Sigmoid colon (tissue), 7 donors: Measurements from ENCODE around the gene FAM168B. TPM values are rescaled to one million over a fixed set of nuclear protein-coding genes. Genes with fewer than 3 reads are reported as not detected.
A peak's percentile ranks its signal among the peaks of the same experiment; 100 is the strongest.

Experiments
- DNase-seq: peaks from one replicate; pipeline ENCODE4 v3.0.0-alpha.2; 2019
- H3K27ac ChIP-seq, 4 donors: fragments of 200-600 bp; sonication (generic); one replicate each; pipeline ENCODE4 v1.5.1; 2016 to 2019; ENCODE audit warnings: mild to moderate bottlenecking in 1 of 4
- H3K27me3 ChIP-seq, 3 donors: fragments of 200-600 bp; sonication (generic); one replicate each; pipeline ENCODE4 v1.5.1; 2019; ENCODE audit warnings: mild to moderate bottlenecking in 1 of 3
- H3K36me3 ChIP-seq, 4 donors: fragments of 200-600 bp; sonication (generic); one replicate each; pipeline ENCODE4 v1.5.1; 2016 to 2019
- H3K4me1 ChIP-seq, 4 donors: fragments of 200-600 bp; sonication (generic); one replicate each; pipeline ENCODE4 v1.5.1; 2017 to 2019
- H3K4me3 ChIP-seq, 4 donors: fragments of 200-600 bp; sonication (generic); one replicate each; pipeline ENCODE4 v1.5.1; 2017 to 2019; ENCODE audit warnings: mild to moderate bottlenecking in 2 of 4, moderate library complexity in 1 of 4
- H3K9me3 ChIP-seq, 4 donors: fragments of 200-600 bp in 3 of 4; sonication (generic) in 3 of 4; one replicate each; pipeline versions ENCODE4 v1.5.1 to v1.6.1; 2013 to 2019
- CTCF ChIP-seq, 4 experiments: fragments of 450-650 bp in 3 of 4; fragments of 200-600 bp in 1 of 4; IDR thresholded peaks; one replicate each; pipeline ENCODE4 v1.5.1; 2016 to 2019; ENCODE audit warnings: antibody characterized with exemption in 4 of 4, mild to moderate bottlenecking in 3 of 4, moderate library complexity in 2 of 4
- EP300 ChIP-seq, 4 donors: sonication (generic); formaldehyde crosslinking; IDR thresholded peaks; one replicate each; pipeline ENCODE4 v1.6.1; 2017; ENCODE audit warnings: antibody characterized with exemption in 4 of 4
- POLR2A ChIP-seq, 2 donors: fragments of 450-650 bp; IDR thresholded peaks; one replicate each; pipeline ENCODE4 v1.6.1; 2016; ENCODE audit warnings: antibody characterized with exemption in 2 of 2, mild to moderate bottlenecking in 2 of 2, moderate library complexity in 2 of 2
- POLR2AphosphoS5 ChIP-seq, 4 donors: sonication (generic); formaldehyde crosslinking; IDR thresholded peaks; one replicate each; pipeline ENCODE4 v1.6.1; 2017; ENCODE audit warnings: antibody characterized with exemption in 4 of 4
- WGBS, 2 donors: extraction: QIAGEN DNeasy Blood & Tissue Kit; methylation state at CpG; one replicate each; pipeline ENCODE4 v1.1.7; 2013; 5-methylcytosine and 5-hydroxymethylcytosine counted together
- intact Hi-C: fragments of 100-400 bp; cut with DNase I; formaldehyde crosslinking; loops from one replicate; pipeline ENCODE4 v1.15.1; 2023
- polyA plus RNA-seq, 3 donors: library from polyadenylated mRNA; stranded (reverse); fragments of 200-250 nt; gene quantifications; one replicate each; pipeline ENCODE4 v1.2.3, GENCODE V29; 2013
- total RNA-seq, 4 donors: library from RNA; depleted of rRNA; stranded (reverse); fragments of >200 nt; gene quantifications; one replicate each; pipeline ENCODE4 v1.1.0, GENCODE V29; 2016
- donor health status: healthy with polysubstance abuse.
- donor health status: Bipolar disorder and iron deficiency.
- donor health status: healthy.

The FAM168B gene
- total and polyA plus RNA-seq, 7 donors: 29.1 to 153 (median 125) TPM

- no peak for DNase-seq
Observed at GRCh38 chr2:131029812-131030211, 63.4 kb downstream of the FAM168B start.

GRCh38 chr2:131027566-131028528, 65.4 kb downstream of the FAM168B start:
- Histone ChIP-seq H3K36me3 (no peaks in the 10 kb centered on the region), H3K27me3 (no peaks in the 10 kb centered on the region), H3K27ac (no peak overlapping the region), H3K4me1 (no peaks in the 10 kb centered on the region), H3K4me3 (no peak overlapping the region), H3K9me3 (no peaks in the 10 kb centered on the region)
- WGBS, 2 donors: 86 to 87% methylated on average over 12 of the region's 12 CpGs
- TF ChIP-seq POLR2AphosphoS5 (IDR thresholded peaks at IDR 0.05) (no peak), POLR2A (IDR thresholded peaks at IDR 0.05) (no peak), CTCF (IDR thresholded peaks at IDR 0.05) (no peak), EP300 (IDR thresholded peaks at IDR 0.05) (no peak)
- intact Hi-C loops: no loop called here
- DNase-seq: peak; percentile 52

More at GRCh38 chr2:131029812-131030211, 63.4 kb downstream of the FAM168B start:
- H3K4me3 ChIP-seq: no peak overlapping the region
- no peak overlapping the region for H3K27ac ChIP-seq
- H3K4me1 ChIP-seq: peaks cover 0 to 11% (median 9%) of the 10 kb centered on the region in 4 donors
- intact Hi-C loops: no loop called here
- no peaks in the 10 kb centered on the region for H3K36me3 ChIP-seq
- H3K9me3 ChIP-seq: no peaks in the 10 kb centered on the region
- no peaks in the 10 kb centered on the region for H3K27me3 ChIP-seq
- 64 to 76% methylated on average over 8 of the region's 8 CpGs for WGBS, 2 donors
- TF ChIP-seq CTCF (IDR thresholded peaks at IDR 0.05): no peak
- no peak for TF ChIP-seq POLR2AphosphoS5 (IDR thresholded peaks at IDR 0.05)
- TF ChIP-seq POLR2A (IDR thresholded peaks at IDR 0.05): no peak
- no peak for TF ChIP-seq EP300 (IDR thresholded peaks at IDR 0.05)

- TF ChIP-seq POLR2AphosphoS5 (IDR thresholded peaks at IDR 0.05): no peak
- no peak for TF ChIP-seq EP300 (IDR thresholded peaks at IDR 0.05)
- no peak for TF ChIP-seq POLR2A (IDR thresholded peaks at IDR 0.05)
- TF ChIP-seq CTCF (IDR thresholded peaks at IDR 0.05): no peak
- intact Hi-C loops: no loop called here
- 50 to 64% methylated on average over 5 of the region's 5 CpGs for WGBS, 2 donors
- H3K9me3 ChIP-seq: no peaks in the 10 kb centered on the region
- no peak overlapping the region for H3K4me3 ChIP-seq
- H3K36me3 ChIP-seq: no peaks in the 10 kb centered on the region
- H3K27ac ChIP-seq: no peak overlapping the region
- no peaks in the 10 kb centered on the region for H3K27me3 ChIP-seq
- DNase-seq: no peak
- no peaks in the 10 kb centered on the region for H3K4me1 ChIP-seq
Observed at GRCh38 chr2:131026919-131027318, 66.3 kb downstream of the FAM168B start.

- TF ChIP-seq POLR2A (IDR thresholded peaks at IDR 0.05): no peak
- TF ChIP-seq CTCF (IDR thresholded peaks at IDR 0.05): no peak
- no peak for TF ChIP-seq EP300 (IDR thresholded peaks at IDR 0.05)
- TF ChIP-seq POLR2AphosphoS5 (IDR thresholded peaks at IDR 0.05): no peak
- no peaks in the 10 kb centered on the region for H3K9me3 ChIP-seq
- H3K27me3 ChIP-seq: no peaks in the 10 kb centered on the region
- H3K36me3 ChIP-seq: no peaks in the 10 kb centered on the region
- H3K4me3 ChIP-seq: no peak overlapping the region
- no peak overlapping the region for H3K27ac ChIP-seq
- DNase-seq: no peak
- no peaks in the 10 kb centered on the region for H3K4me1 ChIP-seq
- intact Hi-C loops: no loop called here
- WGBS, 2 donors: 91 to 94% methylated on average over 1 of the region's 1 CpG
Observed at GRCh38 chr2:131023758-131024157, 69.5 kb downstream of the FAM168B start.
